HS-5 (cell line): ENCODE data around the gene CWC15.
"Not testable (repeated sequence)": the region's sequence is repeated elsewhere in the genome, so short reads cannot be mapped to it uniquely, and the experiment has no call there.

Experiments
- DNase-seq: peaks from one replicate; pipeline ENCODE4 v3.0.0-alpha.2; 2012; ENCODE audit warnings: low read depth

Gene CWC15

GRCh38 chr11:94954753-94955152, 18.6 kb downstream of the CWC15 start:
- DNase-seq, result no peak

GRCh38 chr11:94948070-94948617, 25.2 kb downstream of the CWC15 start:
- no peak for DNase-seq

- no peak for DNase-seq
Measured at GRCh38 chr11:94946812-94947211, 26.5 kb downstream of the CWC15 start.

GRCh38 chr11:94941131-94941530, 32.2 kb downstream of the CWC15 start:
- DNase-seq, result no peak

GRCh38 chr11:94939346-94939745, 34.0 kb downstream of the CWC15 start:
- no peak for DNase-seq

- no peak for DNase-seq
Measured at GRCh38 chr11:94938095-94939055, 35.0 kb downstream of the CWC15 start.

GRCh38 chr11:94934846-94935245, 38.5 kb downstream of the CWC15 start:
- no peak for DNase-seq

- no peak for DNase-seq
Measured at GRCh38 chr11:94934362-94934761, 39.0 kb downstream of the CWC15 start.

GRCh38 chr11:94933223-94934130, 39.9 kb downstream of the CWC15 start:
- DNase-seq, result peak; percentile 94

- DNase-seq, result no peak
Measured at GRCh38 chr11:94932503-94932902, 40.9 kb downstream of the CWC15 start.

- DNase-seq, result not testable (repeated sequence)
Measured at GRCh38 chr11:94932072-94932471, 41.3 kb downstream of the CWC15 start.

GRCh38 chr11:94928117-94928990, 45.0 kb downstream of the CWC15 start:
- DNase-seq, result no peak

GRCh38 chr11:94926698-94927237, 46.6 kb downstream of the CWC15 start:
- peak; percentile 73 for DNase-seq

- DNase-seq, result no peak
Measured at GRCh38 chr11:94926271-94926625, 47.1 kb downstream of the CWC15 start.

GRCh38 chr11:94925422-94926270, 47.7 kb downstream of the CWC15 start:
- DNase-seq, result no peak

- no peak for DNase-seq
Measured at GRCh38 chr11:94924612-94925011, 48.7 kb downstream of the CWC15 start.

GRCh38 chr11:94924171-94924572, 49.2 kb downstream of the CWC15 start:
- DNase-seq, result no peak

GRCh38 chr11:94923004-94923334, 50.4 kb downstream of the CWC15 start:
- no peak for DNase-seq

GRCh38 chr11:94922321-94923003, 50.9 kb downstream of the CWC15 start:
- DNase-seq, result no peak

GRCh38 chr11:94920311-94920710, 53.0 kb downstream of the CWC15 start:
- DNase-seq, result no peak
